H9 (cell line): ENCODE data around the gene MED17. TPM values are rescaled to one million over a fixed set of nuclear protein-coding genes. Genes with fewer than 3 reads are reported as not detected.

ENCODE experiments used
- DNase-seq: peaks from one replicate; pipeline ENCODE4 v3.0.0-alpha.2; 2017
- H2AFZ ChIP-seq: one replicate; pipeline ENCODE4 v1.6.1; 2013; ENCODE audit warnings: mild to moderate bottlenecking, low read length, control low read depth, moderate library complexity
- H2AK5ac ChIP-seq: 2 replicates; pipeline ENCODE4 v1.6.1; 2013; ENCODE audit warnings: low read length, control low read depth, mixed read lengths; ENCODE audit not compliant: insufficient read length
- H2BK120ac ChIP-seq: one replicate; pipeline ENCODE4 v1.6.1; 2013; ENCODE audit warnings: low read depth, mild to moderate bottlenecking, low read length, control low read depth, inconsistent platforms; ENCODE audit not compliant: poor library complexity, severe bottlenecking
- H2BK12ac ChIP-seq: 2 replicates; pipeline ENCODE4 v1.6.1; 2013; ENCODE audit warnings: low read length, control low read depth, mixed read lengths, low read depth; ENCODE audit not compliant: insufficient read length
- H2BK15ac ChIP-seq: 2 replicates; pipeline ENCODE4 v1.6.1; 2013; ENCODE audit warnings: low read depth, low read length, control low read depth
- H2BK20ac ChIP-seq: one replicate; pipeline ENCODE4 v1.6.1; 2013; ENCODE audit warnings: low read depth, mild to moderate bottlenecking, low read length, control low read depth, inconsistent platforms; ENCODE audit not compliant: poor library complexity, severe bottlenecking
- H2BK5ac ChIP-seq: 2 replicates; pipeline ENCODE4 v1.6.1; 2013; ENCODE audit warnings: low read length, control low read depth, mixed read lengths; ENCODE audit not compliant: insufficient read length
- H3K14ac ChIP-seq: 2 replicates; pipeline ENCODE4 v1.6.1; 2013; ENCODE audit warnings: low read length, control low read depth; ENCODE audit not compliant: insufficient read depth
- H3K18ac ChIP-seq: 2 replicates; pipeline ENCODE4 v1.6.1; 2013; ENCODE audit warnings: low read depth, mild to moderate bottlenecking, mixed read lengths, low read length, control low read depth; ENCODE audit not compliant: insufficient read length
- H3K23ac ChIP-seq: 2 replicates; pipeline ENCODE4 v1.6.1; 2013; ENCODE audit warnings: low read length, control low read depth, mixed read lengths, low read depth; ENCODE audit not compliant: insufficient read length
- H3K23me2 ChIP-seq: 2 replicates; pipeline ENCODE4 v1.6.1; 2013; ENCODE audit warnings: low read depth, mild to moderate bottlenecking, mixed read lengths, low read length, control low read depth; ENCODE audit not compliant: insufficient read length, poor library complexity, severe bottlenecking
- H3K27ac ChIP-seq: 2 replicates; pipeline ENCODE4 v1.5.1; 2013; ENCODE audit warnings: low read length, control low read depth, mixed read lengths, low read depth; ENCODE audit not compliant: insufficient read length
- H3K27me3 ChIP-seq: 2 replicates; pipeline ENCODE4 v1.6.1; 2013; ENCODE audit warnings: low read length, control low read depth, inconsistent platforms; ENCODE audit not compliant: insufficient read depth
- H3K4ac ChIP-seq: 2 replicates; pipeline ENCODE4 v1.6.1; 2013; ENCODE audit warnings: low read depth, mild to moderate bottlenecking, control low read depth, inconsistent platforms, low read length, moderate library complexity
- H3K4me1 ChIP-seq: 2 replicates; pipeline ENCODE4 v1.6.1; 2013; ENCODE audit warnings: low read length, control low read depth, inconsistent platforms; ENCODE audit not compliant: insufficient read depth
- H3K4me2 ChIP-seq: 2 replicates; pipeline ENCODE4 v1.6.1; 2013; ENCODE audit warnings: low read length, control low read depth, mixed read lengths; ENCODE audit not compliant: insufficient read length, insufficient read depth
- H3K56ac ChIP-seq: 2 replicates; pipeline ENCODE4 v1.6.1; 2013; ENCODE audit warnings: low read depth, mild to moderate bottlenecking, mixed read lengths, low read length, control low read depth; ENCODE audit not compliant: insufficient read length
- H3K79me1 ChIP-seq: 2 replicates; pipeline ENCODE4 v1.6.1; 2013; ENCODE audit warnings: low read depth, mild to moderate bottlenecking, moderate library complexity, low read length, control low read depth, inconsistent platforms; ENCODE audit not compliant: insufficient read depth, poor library complexity, severe bottlenecking
- H3K79me2 ChIP-seq: 2 replicates; pipeline ENCODE4 v1.6.1; 2013; ENCODE audit warnings: low read length, control low read depth, inconsistent platforms; ENCODE audit not compliant: insufficient read depth
- H3K9ac ChIP-seq: 2 replicates; pipeline ENCODE4 v1.6.1; 2013; ENCODE audit warnings: low read length, control low read depth, mixed read lengths; ENCODE audit not compliant: insufficient read length; ENCODE audit errors: extremely low read depth
- H3K9me3 ChIP-seq: one replicate; pipeline ENCODE4 v1.6.1; 2013; ENCODE audit warnings: low read depth, low read length, inconsistent platforms; ENCODE audit not compliant: control insufficient read depth
- H3T11ph ChIP-seq: one replicate; pipeline ENCODE4 v1.6.1; 2013; ENCODE audit warnings: mild to moderate bottlenecking, low read length, control low read depth, inconsistent platforms
- H4K20me1 ChIP-seq: one replicate; pipeline ENCODE4 v1.6.1; 2013; ENCODE audit not compliant: control insufficient read depth, insufficient read length, insufficient read depth
- H4K5ac ChIP-seq: 2 replicates; pipeline ENCODE4 v1.6.1; 2013; ENCODE audit warnings: low read depth, mild to moderate bottlenecking, mixed read lengths, low read length, control low read depth; ENCODE audit not compliant: insufficient read length
- H4K8ac ChIP-seq: replicated peaks from 2 replicates; pipeline ENCODE4 v1.6.1; 2013; ENCODE audit warnings: low read length, control low read depth, mixed read lengths, low read depth; ENCODE audit not compliant: insufficient read length
- H4K91ac ChIP-seq: 2 replicates; pipeline ENCODE4 v1.6.1; 2013; ENCODE audit warnings: low read depth, mild to moderate bottlenecking, moderate library complexity, mixed read lengths, low read length, control low read depth; ENCODE audit not compliant: insufficient read length
- H3K27ac Mint-ChIP-seq, 3 experiments: 2 replicates in 2 of 3; 3 replicates in 1 of 3; pipeline ENCODE4 v1.8.0; 2020 to 2021; ENCODE audit warnings: mixed read lengths in 3 of 3, mild to moderate bottlenecking in 1 of 3, moderate library complexity in 1 of 3
- H3K27me3 Mint-ChIP-seq: 2 replicates; pipeline ENCODE4 v1.8.0; 2021; ENCODE audit warnings: low read depth, mild to moderate bottlenecking, moderate library complexity, mixed read lengths
- H3K36me3 Mint-ChIP-seq, 3 experiments: 2 replicates in 2 of 3; 3 replicates in 1 of 3; pipeline ENCODE4 v1.8.0; 2020 to 2021; ENCODE audit warnings: low read depth in 3 of 3, mixed read lengths in 3 of 3; ENCODE audit not compliant: insufficient read depth in 1 of 3
- H3K4me1 Mint-ChIP-seq, 2 experiments: 2 replicates each; pipeline ENCODE4 v1.8.0; 2020; ENCODE audit warnings: mixed read lengths in 2 of 2
- H3K4me3 Mint-ChIP-seq, 2 experiments: 2 replicates in 1 of 2; 3 replicates in 1 of 2; pipeline ENCODE4 v1.8.0; 2020 to 2021; ENCODE audit warnings: mild to moderate bottlenecking in 2 of 2, mixed read lengths in 2 of 2, moderate library complexity in 1 of 2
- H3K9me3 Mint-ChIP-seq, 2 experiments: 2 replicates in 1 of 2; 3 replicates in 1 of 2; pipeline ENCODE4 v1.8.0; 2020; ENCODE audit warnings: mild to moderate bottlenecking in 2 of 2, mixed read lengths in 2 of 2, moderate library complexity in 1 of 2
- WGBS: extraction: QIAGEN DNeasy Blood & Tissue Kit; methylation state at CpG from one replicate; pipeline ENCODE4 v1.1.7; 2013; ENCODE audit warnings: missing lambda C conversion rate, low lambda C conversion rate, mixed read lengths; ENCODE audit not compliant: insufficient read length; ENCODE audit errors: extremely low coverage; 5-methylcytosine and 5-hydroxymethylcytosine counted together
- total RNA-seq: library from RNA; stranded (reverse); gene quantifications from 2 replicates; pipeline ENCODE4 v1.2.1, GENCODE V29; 2021
- TF ChIP-seq, protein P1 (sequence below): fragments of 200-600 bp; sonication (generic); conservative IDR thresholded peaks from 3 replicates; pipeline ENCODE4 v1.8.0; 2021; ENCODE audit warnings: antibody characterized with exemption, mild to moderate bottlenecking

The MED17 gene
- total RNA-seq, 1 experiment from 2014 or later: 43.3 TPM

DNA sequence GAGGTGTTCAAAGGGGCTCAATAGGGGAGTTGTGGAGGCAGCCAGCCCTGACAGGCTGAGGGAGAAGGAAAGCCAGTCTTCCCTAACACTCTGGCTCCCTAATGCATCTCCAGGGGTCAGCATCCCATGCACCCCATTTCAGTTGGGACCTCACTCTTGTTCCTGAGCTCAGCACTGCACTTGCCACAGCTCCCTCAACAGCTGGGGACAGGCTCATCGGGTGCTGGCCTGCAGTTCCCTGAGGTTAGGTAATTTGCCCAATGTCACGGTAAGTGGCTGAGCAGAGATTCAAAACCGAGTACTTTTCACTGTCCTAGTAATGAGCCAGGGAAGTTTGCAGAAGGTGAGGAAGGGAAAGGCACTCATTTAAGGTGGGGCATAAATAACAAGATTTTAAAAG, 45.5 kb downstream of the MED17 start:
- no peak overlapping the region for H2AFZ ChIP-seq
- no peaks in the 10 kb centered on the region for H3K36me3 Mint-ChIP-seq
- H3K23me2 ChIP-seq: no peaks in the 10 kb centered on the region
- no peak overlapping the region for H2BK12ac ChIP-seq
- H2BK20ac ChIP-seq: no peak overlapping the region
- H3K27me3 ChIP-seq: no peaks in the 10 kb centered on the region
- no peak overlapping the region for H4K8ac ChIP-seq
- no peak overlapping the region for H3T11ph ChIP-seq
- H3K18ac ChIP-seq: no peak overlapping the region
- no peaks in the 10 kb centered on the region for H3K79me1 ChIP-seq
- no peaks in the 10 kb centered on the region; the same call in 1 of the 2 replicates for H3K27me3 Mint-ChIP-seq
- H3K56ac ChIP-seq: no peak overlapping the region
- no peak overlapping the region for H3K27ac Mint-ChIP-seq
- no peak overlapping the region for H4K5ac ChIP-seq
- H3K23ac ChIP-seq: no peak overlapping the region
- H2BK15ac ChIP-seq: no peak overlapping the region
- H3K4me3 Mint-ChIP-seq: no peak overlapping the region; a peak in 1 of 5 replicates
- no peaks in the 10 kb centered on the region for H3K79me2 ChIP-seq
- TF ChIP-seq, protein P1, sequence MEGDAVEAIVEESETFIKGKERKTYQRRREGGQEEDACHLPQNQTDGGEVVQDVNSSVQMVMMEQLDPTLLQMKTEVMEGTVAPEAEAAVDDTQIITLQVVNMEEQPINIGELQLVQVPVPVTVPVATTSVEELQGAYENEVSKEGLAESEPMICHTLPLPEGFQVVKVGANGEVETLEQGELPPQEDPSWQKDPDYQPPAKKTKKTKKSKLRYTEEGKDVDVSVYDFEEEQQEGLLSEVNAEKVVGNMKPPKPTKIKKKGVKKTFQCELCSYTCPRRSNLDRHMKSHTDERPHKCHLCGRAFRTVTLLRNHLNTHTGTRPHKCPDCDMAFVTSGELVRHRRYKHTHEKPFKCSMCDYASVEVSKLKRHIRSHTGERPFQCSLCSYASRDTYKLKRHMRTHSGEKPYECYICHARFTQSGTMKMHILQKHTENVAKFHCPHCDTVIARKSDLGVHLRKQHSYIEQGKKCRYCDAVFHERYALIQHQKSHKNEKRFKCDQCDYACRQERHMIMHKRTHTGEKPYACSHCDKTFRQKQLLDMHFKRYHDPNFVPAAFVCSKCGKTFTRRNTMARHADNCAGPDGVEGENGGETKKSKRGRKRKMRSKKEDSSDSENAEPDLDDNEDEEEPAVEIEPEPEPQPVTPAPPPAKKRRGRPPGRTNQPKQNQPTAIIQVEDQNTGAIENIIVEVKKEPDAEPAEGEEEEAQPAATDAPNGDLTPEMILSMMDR: no peak
- H3K9me3 ChIP-seq: no peaks in the 10 kb centered on the region
- DNase-seq: no peak
- H2BK120ac ChIP-seq: no peak overlapping the region
- no peaks in the 10 kb centered on the region for H3K4me1 ChIP-seq
- H3K4me2 ChIP-seq: no peak overlapping the region
- no peak overlapping the region for H3K27ac ChIP-seq
- H3K4me1 Mint-ChIP-seq: peaks cover 3 to 5% of the 10 kb centered on the region in 2 experiments; a peak in 2 of 4 replicates
- H3K4ac ChIP-seq: no peak overlapping the region
- H3K9ac ChIP-seq: no peak overlapping the region
- H3K9me3 Mint-ChIP-seq: no peaks in the 10 kb centered on the region
- WGBS: no CpG with 5 or more reads among the region's 3 CpGs
- H2BK5ac ChIP-seq: no peak overlapping the region
- H4K91ac ChIP-seq: no peak overlapping the region
- no peak overlapping the region for H2AK5ac ChIP-seq
- no peak overlapping the region for H3K14ac ChIP-seq
- H4K20me1 ChIP-seq: no peaks in the 10 kb centered on the region
